Measurements from ENCODE around the gene GCGR.

GCGR gene

GRCh38 chr17:81811705-81812570 lies 8.0 kb downstream of the GCGR start:
- no peak for FAIRE-seq
- no peak for DNase-seq (ENCODE audit: extremely low spot score, insufficient read length, low read depth)

DNA sequence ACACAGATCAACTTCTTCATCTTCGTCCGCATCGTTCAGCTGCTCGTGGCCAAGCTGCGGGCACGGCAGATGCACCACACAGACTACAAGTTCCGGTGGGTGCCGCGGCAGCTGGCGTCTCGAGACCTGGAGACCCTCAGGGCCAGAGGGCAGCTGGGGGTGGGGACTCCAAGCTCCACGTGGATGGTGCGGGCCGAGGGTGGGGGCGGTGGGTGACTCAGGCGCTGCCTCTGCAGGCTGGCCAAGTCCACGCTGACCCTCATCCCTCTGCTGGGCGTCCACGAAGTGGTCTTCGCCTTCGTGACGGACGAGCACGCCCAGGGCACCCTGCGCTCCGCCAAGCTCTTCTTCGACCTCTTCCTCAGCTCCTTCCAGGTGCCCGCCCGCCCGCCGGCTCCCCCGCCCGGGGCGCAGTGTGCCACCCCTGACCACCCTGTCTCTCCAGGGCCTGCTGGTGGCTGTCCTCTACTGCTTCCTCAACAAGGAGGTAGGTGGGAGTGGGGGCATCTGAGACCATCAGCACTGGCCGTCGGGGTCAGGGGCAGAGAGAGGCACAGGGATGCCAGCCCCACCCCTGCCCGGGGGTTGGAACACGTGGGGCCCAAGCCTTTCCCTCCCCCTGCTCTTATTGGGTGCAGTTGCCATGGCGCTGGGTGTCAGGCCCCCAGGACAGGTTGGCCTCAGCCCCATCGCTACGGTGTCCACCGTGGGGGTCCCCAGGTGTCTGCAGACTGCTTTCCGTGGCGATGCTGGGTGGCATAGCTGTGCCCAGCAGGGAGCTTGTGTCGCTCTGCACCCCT lies 8.8 kb downstream of the GCGR start:
- FAIRE-seq (no peak), DNase-seq (ENCODE audit: extremely low spot score, insufficient read length, low read depth) (no peak)

DNA sequence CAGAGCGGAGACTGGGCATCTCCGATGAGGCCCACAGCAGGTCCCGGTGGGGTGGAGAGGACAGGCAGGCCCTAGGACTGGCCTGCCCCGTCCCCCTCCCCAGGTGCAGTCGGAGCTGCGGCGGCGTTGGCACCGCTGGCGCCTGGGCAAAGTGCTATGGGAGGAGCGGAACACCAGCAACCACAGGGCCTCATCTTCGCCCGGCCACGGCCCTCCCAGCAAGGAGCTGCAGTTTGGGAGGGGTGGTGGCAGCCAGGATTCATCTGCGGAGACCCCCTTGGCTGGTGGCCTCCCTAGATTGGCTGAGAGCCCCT lies 9.4 kb downstream of the GCGR start:
- no peak for FAIRE-seq
- DNase-seq (ENCODE audit: extremely low spot score, insufficient read length, low read depth): no peak

GRCh38 chr17:81813861-81814683 lies 10.1 kb downstream of the GCGR start:
- FAIRE-seq (no peak), DNase-seq (ENCODE audit: extremely low spot score, insufficient read length, low read depth) (no peak)

- DNase-seq (ENCODE audit: extremely low spot score, insufficient read length, low read depth) (no peak), FAIRE-seq (no peak)
These were observed 11.0 kb downstream of the GCGR start for GRCh38 chr17:81814748-81815645.

DNA sequence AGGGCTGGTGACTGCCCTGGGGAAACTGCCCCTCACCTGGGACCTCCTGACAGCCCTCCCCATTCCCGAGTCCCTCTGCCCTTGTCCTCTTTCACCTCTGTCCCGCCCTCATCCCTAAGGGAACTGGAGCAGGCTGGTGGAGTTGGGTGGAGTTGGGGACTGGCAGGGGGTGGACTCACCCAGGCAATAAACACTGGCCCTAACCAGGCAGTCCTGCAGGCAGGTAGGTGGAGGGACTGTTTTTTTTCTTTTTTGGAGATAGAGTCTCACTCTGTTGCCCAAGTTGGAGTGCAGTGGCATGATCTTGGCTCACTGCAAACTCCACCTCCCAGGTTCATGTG lies 11.7 kb downstream of the GCGR start:
- DNase-seq (ENCODE audit: extremely low spot score, insufficient read length, low read depth) (no peak), FAIRE-seq (no peak)

- FAIRE-seq: no peak
- DNase-seq (ENCODE audit: extremely low spot score, insufficient read length, low read depth): no peak
These were observed 13.8 kb downstream of the GCGR start for GRCh38 chr17:81817758-81818147.

GRCh38 chr17:81819708-81820107 lies 15.8 kb downstream of the GCGR start:
- DNase-seq (ENCODE audit: extremely low spot score, insufficient read length, low read depth): no peak
- no peak for FAIRE-seq

DNA sequence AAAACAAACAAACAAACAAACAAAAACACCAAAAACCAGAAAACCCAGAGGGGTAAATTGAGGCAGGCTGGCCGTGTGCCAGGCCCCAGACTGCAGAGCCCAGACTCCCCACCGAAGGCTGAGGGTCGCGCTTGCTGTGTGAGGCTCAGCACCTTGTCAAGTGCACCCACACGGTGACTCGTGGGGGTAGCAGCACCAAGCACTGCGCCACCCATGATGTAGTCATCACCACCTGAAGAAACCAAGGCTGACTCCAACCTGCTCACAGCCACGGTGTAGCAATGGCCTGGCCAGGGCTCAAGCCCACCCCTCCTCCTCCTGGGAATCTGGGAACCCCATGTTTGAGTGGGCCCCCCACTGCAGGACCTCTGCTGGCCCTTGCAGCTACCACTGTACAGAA lies 17.2 kb downstream of the GCGR start:
- no peak for DNase-seq (ENCODE audit: extremely low spot score, insufficient read length, low read depth)
- FAIRE-seq: no peak

DNA sequence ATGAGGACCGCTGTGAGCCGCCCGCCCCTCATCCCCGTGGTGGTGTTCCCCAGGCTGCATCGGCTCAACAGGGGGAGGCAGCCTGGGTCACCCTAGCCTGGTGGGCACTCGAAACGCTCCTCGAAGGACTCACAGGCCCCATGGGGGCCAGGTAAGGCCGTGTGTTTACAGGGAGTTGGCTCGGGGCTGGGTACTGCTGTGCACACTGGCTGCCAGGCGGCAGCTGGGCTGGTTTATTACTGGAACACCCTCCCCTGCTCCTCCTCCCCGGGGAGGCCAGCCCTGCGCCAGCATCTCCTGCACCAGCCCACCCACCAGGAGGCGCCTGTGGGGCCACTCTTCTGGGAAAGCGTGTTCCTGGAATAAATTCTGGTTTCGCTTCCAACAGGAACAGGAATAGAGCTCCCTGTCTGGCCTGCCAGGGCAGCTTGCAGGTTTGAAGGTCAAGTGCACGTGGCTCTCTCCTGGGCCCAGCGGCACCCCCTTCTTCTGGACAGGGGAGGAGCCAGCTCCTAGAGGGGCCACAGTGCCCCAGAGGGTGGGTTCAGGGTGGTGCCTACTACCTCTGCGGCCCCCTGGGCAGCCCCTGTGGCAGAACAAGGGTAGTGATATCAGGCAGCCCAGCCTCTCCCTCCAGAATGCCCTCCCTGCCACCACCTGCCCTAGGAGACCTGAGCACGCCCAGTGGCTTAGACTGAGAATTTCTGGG lies 17.8 kb downstream of the GCGR start:
- FAIRE-seq: no peak
- DNase-seq (ENCODE audit: extremely low spot score, insufficient read length, low read depth): no peak

- FAIRE-seq: no peak
- DNase-seq (ENCODE audit: extremely low spot score, insufficient read length, low read depth): no peak
These were observed 18.3 kb downstream of the GCGR start for GRCh38 chr17:81822312-81822637.

DNA sequence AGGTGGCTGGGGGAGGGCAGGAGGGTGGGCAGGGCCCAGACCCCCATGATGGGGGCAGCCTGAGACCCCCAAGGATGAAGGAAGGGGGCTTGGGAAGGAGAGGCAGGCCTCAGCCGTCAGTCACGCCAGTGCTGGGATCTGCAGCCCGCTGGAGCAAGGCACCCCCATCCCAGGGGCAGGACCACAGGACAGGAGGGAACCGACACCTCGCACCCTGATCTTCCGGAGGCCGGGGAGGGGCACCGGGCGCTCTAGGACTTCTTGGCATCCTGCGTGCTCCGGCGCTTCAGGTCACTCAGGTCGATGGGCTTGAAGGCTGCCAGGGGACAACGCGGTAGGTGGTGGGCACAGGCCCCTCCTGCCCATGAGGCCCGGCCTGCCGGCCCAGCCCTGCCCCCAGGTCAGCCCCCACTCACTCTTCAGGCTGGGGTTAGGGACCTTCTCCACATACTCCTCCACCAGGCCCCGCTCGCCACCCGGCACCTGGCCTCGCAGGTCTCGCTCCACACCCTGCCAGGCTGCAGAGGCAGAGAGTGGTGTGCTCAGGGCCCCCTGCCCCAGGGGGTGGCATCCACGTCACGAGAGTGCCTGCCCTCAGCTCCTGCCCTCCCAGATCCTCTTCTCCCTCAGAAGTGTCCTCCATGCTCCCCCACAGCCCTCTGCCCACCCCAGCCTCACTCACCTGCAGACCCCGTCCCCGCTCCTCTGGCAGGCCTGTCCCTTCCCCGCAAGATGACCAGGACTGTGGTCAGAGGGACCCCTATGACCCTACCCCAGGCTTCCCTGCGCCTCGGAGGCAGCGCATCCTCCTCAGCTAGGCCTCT lies 19.3 kb downstream of the GCGR start:
- FAIRE-seq (no peak), DNase-seq (ENCODE audit: extremely low spot score, insufficient read length, low read depth) (no peak)

DNA sequence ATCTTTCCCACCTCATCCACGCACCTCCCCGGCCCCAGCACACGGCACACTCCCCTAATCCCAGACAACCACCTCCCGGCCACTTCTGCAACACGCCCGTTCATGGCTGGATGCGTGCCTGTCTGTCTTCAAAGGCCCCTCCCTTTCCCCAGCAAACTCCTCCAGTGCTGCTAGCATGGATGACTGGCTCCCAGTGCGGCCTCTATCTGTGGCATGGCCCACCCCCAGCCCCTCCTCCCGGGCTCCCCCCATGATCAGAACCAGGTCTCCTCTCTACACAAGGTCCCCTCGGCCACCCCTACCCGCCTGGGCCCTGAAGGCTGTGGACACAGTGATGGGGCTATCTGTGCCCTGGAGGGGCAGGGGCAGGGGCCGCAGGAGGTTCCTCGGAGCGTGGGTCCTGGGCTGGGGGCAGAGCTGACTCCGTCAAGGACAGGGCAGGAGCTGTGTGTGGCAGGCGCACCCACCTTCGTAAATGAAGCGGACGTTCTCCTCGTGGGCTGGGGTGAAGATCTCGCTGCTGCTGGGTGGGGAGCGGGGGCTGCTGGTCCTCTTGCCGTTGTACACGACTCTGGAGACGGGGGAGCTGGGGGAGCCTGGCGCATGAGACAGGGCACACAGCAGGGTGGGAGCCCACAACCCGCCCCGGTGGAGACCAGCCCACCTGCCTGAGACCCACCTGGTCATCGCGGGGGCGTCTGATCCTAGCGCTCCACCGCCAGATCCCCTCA lies 20.0 kb downstream of the GCGR start:
- no peak for DNase-seq (ENCODE audit: extremely low spot score, insufficient read length, low read depth)

GRCh38 chr17:81824595-81824994 lies 20.6 kb downstream of the GCGR start:
- DNase-seq (ENCODE audit: extremely low spot score, insufficient read length, low read depth) (no peak), FAIRE-seq (no peak)

More for the DNA sequence above, 20.0 kb downstream of the GCGR start:
- FAIRE-seq: no peak

- no peak for FAIRE-seq
- no peak for DNase-seq (ENCODE audit: extremely low spot score, insufficient read length, low read depth)
These were observed 22.0 kb downstream of the GCGR start for GRCh38 chr17:81825841-81826466.

DNA sequence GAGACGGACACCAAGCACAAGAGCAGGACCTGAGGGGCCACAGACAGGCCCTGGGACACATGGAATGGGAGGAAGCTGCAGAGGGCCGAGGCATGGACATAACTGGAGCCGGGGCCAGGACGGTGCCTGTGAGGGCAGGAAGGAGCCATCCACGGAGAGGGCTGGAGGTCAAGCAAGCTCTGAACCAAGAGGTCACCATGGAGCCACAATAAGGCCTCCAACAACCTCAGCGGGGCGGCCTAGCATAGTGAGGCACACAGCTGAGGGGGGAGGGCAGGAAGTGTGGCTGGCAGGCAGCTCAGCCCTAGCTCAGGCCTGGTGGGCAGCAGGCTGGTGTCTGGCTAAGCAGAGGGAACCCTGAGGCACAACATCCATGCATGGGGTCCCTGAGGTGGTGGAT lies 24.7 kb downstream of the GCGR start:
- DNase-seq (ENCODE audit: extremely low spot score, insufficient read length, low read depth) (no peak), FAIRE-seq (no peak)

DNA sequence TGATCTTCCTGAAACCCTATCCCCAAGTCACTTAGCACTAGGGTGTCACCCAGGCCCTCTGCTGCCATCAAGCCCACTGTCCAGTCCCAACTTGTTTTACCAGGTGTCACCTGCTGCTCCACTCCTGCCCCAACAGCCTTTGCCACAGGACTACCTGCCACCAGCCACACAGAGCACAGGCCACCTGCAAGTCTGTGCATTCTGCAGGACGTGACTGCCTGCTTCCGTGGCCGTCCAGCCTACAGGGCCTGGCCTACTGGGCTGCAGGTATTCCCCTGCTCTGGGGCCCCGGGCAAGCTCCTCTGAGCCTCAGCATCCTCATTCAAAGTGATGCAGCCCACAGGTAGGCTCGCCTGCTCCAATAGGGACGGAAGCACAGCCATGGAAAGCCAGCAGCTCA lies 25.9 kb downstream of the GCGR start:
- FAIRE-seq: no peak

More for the DNA sequence above, 25.9 kb downstream of the GCGR start:
- no peak for DNase-seq (ENCODE audit: extremely low spot score, insufficient read length, low read depth)
